ENCODE data around the gene ATXN7L1. TPM values are rescaled to one million over a fixed set of nuclear protein-coding genes. Genes with fewer than 3 reads are reported as not detected.

ATXN7L1 gene
- total RNA-seq, 1 donor from 2014 or later: 2.3 TPM

- no peak for TF ChIP-seq CTCF (conservative IDR thresholded peaks at IDR 0.05; ENCODE audit: low read depth, low read length)
- no peak overlapping the region for H3K4me3 ChIP-seq (ENCODE audit: low read depth, low read length)
- DNase-seq (ENCODE audit: low read depth): no peak
Observed at GRCh38 chr7:105806592-105807447, 69.6 kb downstream of the ATXN7L1 start.

- H3K4me3 ChIP-seq (ENCODE audit: low read depth, low read length): no peak overlapping the region
- DNase-seq (ENCODE audit: low read depth): no peak
- no peak for TF ChIP-seq CTCF (conservative IDR thresholded peaks at IDR 0.05; ENCODE audit: low read depth, low read length)
Observed at GRCh38 chr7:105805447-105806019, 70.9 kb downstream of the ATXN7L1 start.

- no peak overlapping the region for H3K4me3 ChIP-seq (ENCODE audit: low read depth, low read length)
- TF ChIP-seq CTCF (conservative IDR thresholded peaks at IDR 0.05; ENCODE audit: low read depth, low read length): no peak
- no peak for DNase-seq (ENCODE audit: low read depth)
Observed at GRCh38 chr7:105803429-105803736, 73.0 kb downstream of the ATXN7L1 start.

GRCh38 chr7:105802604-105803428 lies 73.6 kb downstream of the ATXN7L1 start:
- no peak overlapping the region for H3K4me3 ChIP-seq (ENCODE audit: low read depth, low read length)
- TF ChIP-seq CTCF (conservative IDR thresholded peaks at IDR 0.05; ENCODE audit: low read depth, low read length): no peak
- no peak for DNase-seq (ENCODE audit: low read depth)

GRCh38 chr7:105800849-105801534 lies 75.4 kb downstream of the ATXN7L1 start:
- no peak for TF ChIP-seq CTCF (conservative IDR thresholded peaks at IDR 0.05; ENCODE audit: low read depth, low read length)
- no peak overlapping the region for H3K4me3 ChIP-seq (ENCODE audit: low read depth, low read length)
- no peak for DNase-seq (ENCODE audit: low read depth)

GRCh38 chr7:105800442-105800841 lies 76.0 kb downstream of the ATXN7L1 start:
- no peak for TF ChIP-seq CTCF (conservative IDR thresholded peaks at IDR 0.05; ENCODE audit: low read depth, low read length)
- no peak for DNase-seq (ENCODE audit: low read depth)
- H3K4me3 ChIP-seq (ENCODE audit: low read depth, low read length): no peak overlapping the region

Data from epithelial cell of proximal tubule (primary cell).